Ishikawa (cell line): ENCODE data around the gene GPAM.

Source experiments
- CEBPB ChIP-seq: IDR thresholded peaks from 2 replicates; pipeline ENCODE4 v1.6.1; 2012
- CREB1 ChIP-seq: IDR thresholded peaks from 2 replicates; pipeline ENCODE4 v1.6.1; 2012; ENCODE audit warnings: low read depth
- EGR1 ChIP-seq: IDR thresholded peaks from 2 replicates; pipeline ENCODE4 v1.6.1; 2012
- EP300 ChIP-seq: IDR thresholded peaks from 2 replicates; pipeline ENCODE4 v1.6.1; 2012; ENCODE audit warnings: borderline replicate concordance
- MAX ChIP-seq: IDR thresholded peaks from 2 replicates; pipeline ENCODE4 v1.6.1; 2012
- RAD21 ChIP-seq: IDR thresholded peaks from 2 replicates; pipeline ENCODE4 v1.6.1; 2012; ENCODE audit warnings: low read depth
- REST ChIP-seq: IDR thresholded peaks from 2 replicates; pipeline ENCODE4 v1.6.1; 2012; ENCODE audit warnings: low read depth, mild to moderate bottlenecking
- TAF1 ChIP-seq: IDR thresholded peaks from 2 replicates; pipeline ENCODE4 v1.6.1; 2012; ENCODE audit warnings: low read depth, mild to moderate bottlenecking
- TCF12 ChIP-seq: IDR thresholded peaks from 2 replicates; pipeline ENCODE4 v1.6.1; 2012; ENCODE audit warnings: low read depth
- TEAD4 ChIP-seq: IDR thresholded peaks from 2 replicates; pipeline ENCODE4 v1.6.1; 2012
- USF1 ChIP-seq: IDR thresholded peaks from 2 replicates; pipeline ENCODE4 v1.6.1; 2012
- YY1 ChIP-seq: IDR thresholded peaks from 2 replicates; pipeline ENCODE4 v1.6.1; 2012; ENCODE audit warnings: low read depth

GRCh38 chr10:112132435-112132834 lies 51.1 kb downstream of the GPAM start:
- TF ChIP-seq TCF12 (no peak), EGR1 (no peak), TAF1 (no peak), EP300 (no peak), RAD21 (no peak), CREB1 (no peak), USF1 (no peak), TEAD4 (no peak), MAX (no peak), REST (no peak), CEBPB (no peak), YY1 (no peak)
